Measurements from ENCODE around the gene CNOT3.
A peak's percentile ranks its signal among the peaks of the same experiment; 100 is the strongest.
"Not testable (repeated sequence)": the region's sequence is repeated elsewhere in the genome, so short reads cannot be mapped to it uniquely, and the experiment has no call there.

Gene CNOT3

GRCh38 chr19:54169149-54169740 is 31.7 kb downstream of the CNOT3 start:
- no peak for DNase-seq (ENCODE audit: low read depth)

- not testable (repeated sequence) for DNase-seq (ENCODE audit: low read depth)
Observed at GRCh38 chr19:54171736-54172431, 34.3 kb downstream of the CNOT3 start.

- no peak for DNase-seq (ENCODE audit: low read depth)
Observed at GRCh38 chr19:54172471-54173358, 35.2 kb downstream of the CNOT3 start, which contains the start of gene TMC4. TSS of gene TMC4 (minus strand) at chr19:54173160. CDS start at chr19:54173117, 43 bp downstream.

- DNase-seq (ENCODE audit: low read depth): no peak
Observed at GRCh38 chr19:54173359-54173699, 35.8 kb downstream of the CNOT3 start.

GRCh38 chr19:54173951-54174834 is 36.6 kb downstream of the CNOT3 start:
- DNase-seq (ENCODE audit: low read depth): no peak

- DNase-seq (ENCODE audit: low read depth): no peak
Observed at GRCh38 chr19:54178581-54179261, 41.2 kb downstream of the CNOT3 start.

- no peak for DNase-seq (ENCODE audit: low read depth)
Observed at GRCh38 chr19:54179262-54179852, 41.8 kb downstream of the CNOT3 start.

GRCh38 chr19:54179921-54180461 is 42.4 kb downstream of the CNOT3 start:
- no peak for DNase-seq (ENCODE audit: low read depth)

- DNase-seq (ENCODE audit: low read depth): no peak
Observed at GRCh38 chr19:54180691-54181091, 43.1 kb downstream of the CNOT3 start.

GRCh38 chr19:54181894-54182293 is 44.3 kb downstream of the CNOT3 start:
- not testable (repeated sequence) for DNase-seq (ENCODE audit: low read depth)

- no peak for DNase-seq (ENCODE audit: low read depth)
Observed at GRCh38 chr19:54183431-54183830, 45.9 kb downstream of the CNOT3 start.

GRCh38 chr19:54186351-54186750 is 48.8 kb downstream of the CNOT3 start:
- DNase-seq (ENCODE audit: low read depth): no peak

- no peak for DNase-seq (ENCODE audit: low read depth)
Observed at GRCh38 chr19:54186934-54187381, 49.4 kb downstream of the CNOT3 start.

GRCh38 chr19:54188215-54188871 is 50.8 kb downstream of the CNOT3 start:
- DNase-seq (ENCODE audit: low read depth): no peak

- no peak for DNase-seq (ENCODE audit: low read depth)
Observed at GRCh38 chr19:54189145-54189734, 51.7 kb downstream of the CNOT3 start, which contains the start of gene MBOAT7. TSS of gene MBOAT7 (minus strand) at chr19:54189580. CDS start at chr19:54188508, 1,072 bp downstream.

- DNase-seq (ENCODE audit: low read depth): peak; percentile 98
Observed at GRCh38 chr19:54189735-54190502, 52.4 kb downstream of the CNOT3 start.

- DNase-seq (ENCODE audit: low read depth): peak; percentile 96
Observed at GRCh38 chr19:54190503-54191010, 53.0 kb downstream of the CNOT3 start.

Data from GM04503 (cell line).